Prostate gland (tissue), 2 donors: ENCODE data around the gene ARSB.

Source experiments
- POLR2A ChIP-seq: fragments of 450-650 bp; IDR thresholded peaks from one replicate; pipeline ENCODE4 v1.6.1; 2016; ENCODE audit warnings: antibody characterized with exemption, mild to moderate bottlenecking
- POLR2AphosphoS5 ChIP-seq: sonication (generic); formaldehyde crosslinking; IDR thresholded peaks from one replicate; pipeline ENCODE4 v1.6.1; 2017; ENCODE audit warnings: antibody characterized with exemption
- TF ChIP-seq, protein P1 (sequence below), 4 experiments: fragments of 200-600 bp in 2 of 4; fragments of 450-650 bp in 2 of 4; sonication (generic) in 2 of 4; IDR thresholded peaks; 1 replicate in 3 of 4; 2 replicates in 1 of 4; pipeline ENCODE4 v1.5.1; 2016 to 2019; ENCODE audit warnings: antibody characterized with exemption in 4 of 4, mild to moderate bottlenecking in 2 of 4, moderate library complexity in 2 of 4

DNA sequence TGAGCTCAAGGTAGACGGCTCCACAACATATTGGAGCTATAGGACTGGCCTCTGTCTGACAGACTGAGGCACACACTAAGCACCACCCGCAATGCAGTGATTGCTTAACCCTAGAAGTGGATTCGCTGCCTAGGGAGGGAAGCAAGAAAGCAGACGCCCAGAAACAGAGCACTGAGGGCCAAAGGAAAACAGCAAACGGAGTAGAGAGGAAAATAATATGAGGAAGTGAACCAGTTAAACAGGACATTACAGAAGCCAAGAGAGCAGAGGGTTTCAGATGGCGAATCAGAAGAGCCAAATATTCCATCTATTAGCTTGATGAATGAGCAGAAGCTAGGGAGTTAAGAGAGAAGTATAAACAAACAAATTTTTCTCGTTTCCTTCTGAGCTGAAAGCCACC lies 197.3 kb downstream of the ARSB start:
- TF ChIP-seq, protein P1, sequence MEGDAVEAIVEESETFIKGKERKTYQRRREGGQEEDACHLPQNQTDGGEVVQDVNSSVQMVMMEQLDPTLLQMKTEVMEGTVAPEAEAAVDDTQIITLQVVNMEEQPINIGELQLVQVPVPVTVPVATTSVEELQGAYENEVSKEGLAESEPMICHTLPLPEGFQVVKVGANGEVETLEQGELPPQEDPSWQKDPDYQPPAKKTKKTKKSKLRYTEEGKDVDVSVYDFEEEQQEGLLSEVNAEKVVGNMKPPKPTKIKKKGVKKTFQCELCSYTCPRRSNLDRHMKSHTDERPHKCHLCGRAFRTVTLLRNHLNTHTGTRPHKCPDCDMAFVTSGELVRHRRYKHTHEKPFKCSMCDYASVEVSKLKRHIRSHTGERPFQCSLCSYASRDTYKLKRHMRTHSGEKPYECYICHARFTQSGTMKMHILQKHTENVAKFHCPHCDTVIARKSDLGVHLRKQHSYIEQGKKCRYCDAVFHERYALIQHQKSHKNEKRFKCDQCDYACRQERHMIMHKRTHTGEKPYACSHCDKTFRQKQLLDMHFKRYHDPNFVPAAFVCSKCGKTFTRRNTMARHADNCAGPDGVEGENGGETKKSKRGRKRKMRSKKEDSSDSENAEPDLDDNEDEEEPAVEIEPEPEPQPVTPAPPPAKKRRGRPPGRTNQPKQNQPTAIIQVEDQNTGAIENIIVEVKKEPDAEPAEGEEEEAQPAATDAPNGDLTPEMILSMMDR (IDR thresholded peaks at IDR 0.05), result no peak
- TF ChIP-seq POLR2AphosphoS5, result no peak
- TF ChIP-seq POLR2A, result no peak
